Esophagus squamous epithelium (tissue), 5 donors: Measurements from ENCODE around the gene SPINK14. TPM values are rescaled to one million over a fixed set of nuclear protein-coding genes. Genes with fewer than 3 reads are reported as not detected.

ENCODE experiments used
- DNase-seq: peaks from one replicate; lab custom pipeline; 2025; lab: John Stamatoyannopoulos, UW
- H3K27ac ChIP-seq, 4 donors: fragments of 200-600 bp; sonication (generic); one replicate each; pipeline ENCODE4 v1.5.1; 2016 to 2019; ENCODE audit warnings: mild to moderate bottlenecking in 1 of 4
- H3K27me3 ChIP-seq, 4 donors: fragments of 200-600 bp; sonication (generic); 1 replicate in 3 of 4; 2 replicates in 1 of 4; pipeline versions ENCODE4 v1.5.1 to v1.6.0; 2017 to 2021; ENCODE audit warnings: antibody characterized with exemption in 1 of 4
- H3K36me3 ChIP-seq, 3 donors: fragments of 200-600 bp; sonication (generic); one replicate each; pipeline ENCODE4 v1.5.1; 2016 to 2019
- H3K4me1 ChIP-seq, 3 donors: fragments of 200-600 bp; sonication (generic); one replicate each; pipeline ENCODE4 v1.5.1; 2017 to 2019
- H3K4me3 ChIP-seq, 4 donors: fragments of 200-600 bp; sonication (generic); 1 replicate in 3 of 4; 2 replicates in 1 of 4; pipeline ENCODE4 v1.5.1; 2016 to 2019; ENCODE audit warnings: mild to moderate bottlenecking in 2 of 4, moderate library complexity in 1 of 4
- H3K9me3 ChIP-seq, 3 donors: fragments of 200-600 bp; sonication (generic); one replicate each; pipeline ENCODE4 v1.5.1; 2016 to 2019
- CTCF ChIP-seq, 6 experiments: fragments of 450-650 bp in 4 of 6; fragments of 200-600 bp in 2 of 6; sonication (generic) in 2 of 6; IDR thresholded peaks; one replicate each; pipeline ENCODE4 v1.5.1; 2016 to 2019; ENCODE audit warnings: antibody characterized with exemption in 6 of 6, mild to moderate bottlenecking in 4 of 6, moderate library complexity in 4 of 6
- POLR2A ChIP-seq, 4 donors: fragments of 450-650 bp; IDR thresholded peaks; one replicate each; pipeline ENCODE4 v1.6.1; 2017; ENCODE audit warnings: antibody characterized with exemption in 4 of 4, mild to moderate bottlenecking in 4 of 4, moderate library complexity in 3 of 4
- WGBS, 2 donors: methylation state at CpG; one replicate each; pipeline ENCODE4 v1.1.5; 2018; 5-methylcytosine and 5-hydroxymethylcytosine counted together
- intact Hi-C: fragments of 100-400 bp; cut with DNase I; formaldehyde crosslinking; loops from one replicate; pipeline ENCODE4 v1.15.0; 2022
- total RNA-seq, 4 donors: library from RNA; depleted of rRNA; stranded (reverse); fragments of >200 nt; gene quantifications; one replicate each; pipeline ENCODE4 v1.1.0, GENCODE V29; 2016
- donor health status: DM: yes; HTN: yes; CAD: no.

The SPINK14 gene
- total RNA-seq, 4 donors from 2014 or later = not detected

DNA sequence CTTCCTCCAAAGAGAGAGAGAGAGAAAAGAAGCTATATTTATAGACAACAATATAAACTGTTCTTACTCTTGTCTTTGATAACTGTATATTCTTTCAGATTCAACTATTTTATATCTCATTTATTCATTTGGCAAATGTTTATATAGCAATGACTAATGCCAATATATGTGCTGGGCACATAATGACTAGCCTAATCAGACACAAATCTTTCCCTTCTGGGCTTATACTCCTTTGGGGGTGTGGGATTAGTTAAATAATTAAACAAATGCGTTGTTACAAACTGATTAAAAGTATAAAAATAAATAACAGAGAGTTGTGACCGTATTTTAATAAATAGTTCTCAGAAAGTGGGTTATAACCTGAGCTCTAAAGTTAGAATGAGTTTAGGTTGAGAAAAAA is 4.0 kb downstream of the SPINK14 start:
- Histone ChIP-seq H3K36me3 (no peaks in the 10 kb centered on the region), H3K27me3 (no peaks in the 10 kb centered on the region), H3K4me3 (no peak overlapping the region), H3K27ac (no peak overlapping the region), H3K4me1 (no peaks in the 10 kb centered on the region), H3K9me3 (no peaks in the 10 kb centered on the region)
- 47 to 51% methylated on average over 2 of the region's 2 CpGs for WGBS, 2 donors
- no peak for DNase-seq
- no peak for TF ChIP-seq CTCF (IDR thresholded peaks at IDR 0.05)
- TF ChIP-seq POLR2A (IDR thresholded peaks at IDR 0.05) = no peak
- intact Hi-C loops = loop anchor here (10.0 kb wide), 1 partner anchor 202 kb away; no protein-coding TSS in a partner anchor

GRCh38 chr5:148176480-148176879 is 8.1 kb downstream of the SPINK14 start:
- Histone ChIP-seq H3K4me1 (no peaks in the 10 kb centered on the region), H3K9me3 (no peaks in the 10 kb centered on the region), H3K4me3 (no peak overlapping the region), H3K27me3 (no peaks in the 10 kb centered on the region), H3K36me3 (no peaks in the 10 kb centered on the region), H3K27ac (no peak overlapping the region)
- DNase-seq = no peak
- intact Hi-C loops = loop anchor here (10.0 kb wide), 1 partner anchor 198 kb away; no protein-coding TSS in a partner anchor
- 18 to 20% methylated on average over 2 of the region's 2 CpGs for WGBS, 2 donors
- TF ChIP-seq POLR2A (IDR thresholded peaks at IDR 0.05) = no peak
- TF ChIP-seq CTCF (IDR thresholded peaks at IDR 0.05) = no peak

DNA sequence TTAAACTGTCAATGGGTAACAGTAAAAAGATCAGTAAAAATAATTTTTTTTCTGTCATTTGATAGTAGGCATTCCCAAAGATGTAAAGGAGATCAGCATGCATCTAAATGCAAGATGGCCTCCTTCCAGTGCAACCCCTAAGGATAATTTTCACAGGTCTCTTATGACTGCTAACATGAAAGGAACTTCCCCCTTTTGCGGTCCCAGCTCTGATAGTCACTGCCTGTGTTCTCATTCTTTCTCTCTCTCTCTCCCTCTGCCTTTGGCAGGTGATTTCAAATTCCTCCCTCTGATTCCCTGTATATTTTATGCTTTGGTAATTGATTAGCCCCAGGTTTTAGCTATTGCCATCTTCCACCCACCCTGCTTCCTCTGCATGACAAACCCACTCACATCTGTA is 8.9 kb downstream of the SPINK14 start:
- DNase-seq = no peak
- TF ChIP-seq CTCF (IDR thresholded peaks at IDR 0.05) (no peak), POLR2A (IDR thresholded peaks at IDR 0.05) (no peak)
- intact Hi-C loops = loop anchor here (10.0 kb wide), 1 partner anchor 198 kb away; no protein-coding TSS in a partner anchor
- Histone ChIP-seq H3K4me1 (no peaks in the 10 kb centered on the region), H3K9me3 (no peaks in the 10 kb centered on the region), H3K4me3 (no peak overlapping the region), H3K36me3 (no peaks in the 10 kb centered on the region), H3K27me3 (no peaks in the 10 kb centered on the region), H3K27ac (no peak overlapping the region)
- 78 to 86% methylated on average over 1 of the region's 1 CpG for WGBS, 2 donors

- Histone ChIP-seq H3K27ac (no peak overlapping the region), H3K27me3 (no peaks in the 10 kb centered on the region), H3K4me3 (no peak overlapping the region), H3K9me3 (no peaks in the 10 kb centered on the region), H3K4me1 (no peaks in the 10 kb centered on the region), H3K36me3 (no peaks in the 10 kb centered on the region)
- DNase-seq = no peak
- intact Hi-C loops = loop anchor here (10.0 kb wide), 1 partner anchor 195 kb away; no protein-coding TSS in a partner anchor
- peak in 5 of 6 experiments; percentile 60 to 83 (median 66) for TF ChIP-seq CTCF (IDR thresholded peaks at IDR 0.05)
- no peak for TF ChIP-seq POLR2A (IDR thresholded peaks at IDR 0.05)
- WGBS, 2 donors = 20 to 30% methylated on average over 3 of the region's 3 CpGs
These were observed 11.0 kb downstream of the SPINK14 start for GRCh38 chr5:148179234-148179824.

DNA sequence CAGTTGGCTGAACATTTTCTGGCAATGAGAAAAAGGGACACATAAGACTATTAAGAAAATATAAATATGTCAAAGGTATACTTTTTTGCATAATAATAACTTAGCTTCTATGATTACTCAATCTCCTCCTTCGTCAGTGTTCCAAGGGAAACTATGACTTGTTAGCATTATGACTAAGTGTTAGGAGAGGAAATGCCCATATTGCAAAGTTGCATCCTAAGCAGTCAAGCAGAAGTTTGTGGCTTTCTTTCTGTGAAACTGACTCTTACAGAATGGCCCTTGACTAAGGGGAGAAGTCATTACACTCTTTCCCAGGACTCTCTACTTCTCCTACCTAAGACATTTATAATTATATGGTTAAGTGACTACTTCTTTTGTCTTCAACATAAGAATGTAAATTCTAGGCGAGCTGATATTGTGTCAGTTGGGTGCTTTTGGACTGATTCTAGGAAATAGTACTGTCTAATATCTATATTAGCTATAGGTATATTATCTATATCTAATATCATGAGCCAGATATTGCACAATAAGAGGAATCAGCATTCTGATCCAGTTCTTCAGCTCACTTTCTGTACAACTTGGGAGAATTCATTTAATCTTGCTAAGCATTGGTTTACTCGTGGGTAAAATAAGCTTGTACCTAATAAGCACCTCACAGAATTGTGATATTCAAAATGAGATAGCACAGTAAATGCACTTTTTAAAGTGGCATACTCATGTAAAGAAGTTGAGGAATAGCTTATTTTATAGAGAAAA is 18.1 kb downstream of the SPINK14 start:
- TF ChIP-seq POLR2A (IDR thresholded peaks at IDR 0.05) (no peak), CTCF (IDR thresholded peaks at IDR 0.05) (no peak)
- no peaks in the 10 kb centered on the region for H3K9me3 ChIP-seq
- intact Hi-C loops = no loop called here
- H3K27ac ChIP-seq = peak overlapping the region; percentile 12 to 47 (median 42)
- WGBS, 2 donors = 42% methylated on average over 3 of the region's 3 CpGs
- no peak for DNase-seq
- H3K4me3 ChIP-seq = no peak overlapping the region
- H3K27me3 ChIP-seq = no peaks in the 10 kb centered on the region
- H3K4me1 ChIP-seq = peaks cover 0 to 11% (median 0%) of the 10 kb centered on the region in 3 donors
- H3K36me3 ChIP-seq = no peaks in the 10 kb centered on the region
